ENCODE data around the gene MRPL40. TPM values are rescaled to one million over a fixed set of nuclear protein-coding genes. Genes with fewer than 3 reads are reported as not detected.
"Not testable (repeated sequence)": the region's sequence is repeated elsewhere in the genome, so short reads cannot be mapped to it uniquely, and the experiment has no call there.

MRPL40 gene
- total RNA-seq, 1 experiment from 2014 or later, result 50.4 TPM

GRCh38 chr22:19440411-19441195 is 8.3 kb downstream of the MRPL40 start:
- DNase-seq (ENCODE audit: low read depth), result no peak

- no peak for DNase-seq (ENCODE audit: low read depth)
Measured at GRCh38 chr22:19442166-19442565, 9.8 kb downstream of the MRPL40 start.

- no peak for DNase-seq (ENCODE audit: low read depth)
Measured at GRCh38 chr22:19443544-19444211, 11.3 kb downstream of the MRPL40 start.

GRCh38 chr22:19445279-19445982 is 13.1 kb downstream of the MRPL40 start:
- not testable (repeated sequence) for DNase-seq (ENCODE audit: low read depth)

DNA sequence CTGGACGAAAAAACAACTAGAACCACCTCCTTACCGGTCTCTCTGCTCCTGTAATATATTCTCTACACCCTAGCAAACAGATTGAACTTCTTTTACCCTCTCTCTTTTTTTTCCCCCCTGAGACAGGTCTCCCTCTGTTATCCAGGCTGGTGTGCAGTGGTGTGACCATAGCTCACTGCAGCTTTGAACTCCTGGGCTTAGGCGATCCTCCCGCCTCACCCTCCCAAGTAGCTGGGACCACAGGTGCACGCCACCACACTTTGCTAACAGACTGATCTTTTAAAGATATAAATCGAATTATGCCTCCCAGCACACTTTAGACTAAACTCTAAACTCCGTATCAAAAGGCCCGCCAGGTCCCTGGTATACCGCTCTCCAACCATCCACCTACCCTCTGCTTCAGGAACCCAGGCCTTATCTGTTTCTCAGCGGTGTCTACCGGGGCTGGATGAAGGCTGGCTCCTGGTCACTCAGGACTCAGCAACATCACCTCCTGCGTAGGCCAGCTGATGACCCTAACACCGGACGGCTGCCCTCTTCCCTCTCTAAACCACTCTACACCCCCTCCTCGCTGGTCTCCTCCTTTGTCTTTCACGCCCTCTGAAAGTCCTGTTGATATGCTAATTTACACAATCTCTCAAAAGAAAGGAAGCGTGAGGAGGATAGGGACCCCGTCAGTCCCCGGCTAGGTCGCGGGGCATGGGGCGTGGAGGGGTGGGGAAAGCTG is 14.4 kb downstream of the MRPL40 start:
- no peak for DNase-seq (ENCODE audit: low read depth)

DNA sequence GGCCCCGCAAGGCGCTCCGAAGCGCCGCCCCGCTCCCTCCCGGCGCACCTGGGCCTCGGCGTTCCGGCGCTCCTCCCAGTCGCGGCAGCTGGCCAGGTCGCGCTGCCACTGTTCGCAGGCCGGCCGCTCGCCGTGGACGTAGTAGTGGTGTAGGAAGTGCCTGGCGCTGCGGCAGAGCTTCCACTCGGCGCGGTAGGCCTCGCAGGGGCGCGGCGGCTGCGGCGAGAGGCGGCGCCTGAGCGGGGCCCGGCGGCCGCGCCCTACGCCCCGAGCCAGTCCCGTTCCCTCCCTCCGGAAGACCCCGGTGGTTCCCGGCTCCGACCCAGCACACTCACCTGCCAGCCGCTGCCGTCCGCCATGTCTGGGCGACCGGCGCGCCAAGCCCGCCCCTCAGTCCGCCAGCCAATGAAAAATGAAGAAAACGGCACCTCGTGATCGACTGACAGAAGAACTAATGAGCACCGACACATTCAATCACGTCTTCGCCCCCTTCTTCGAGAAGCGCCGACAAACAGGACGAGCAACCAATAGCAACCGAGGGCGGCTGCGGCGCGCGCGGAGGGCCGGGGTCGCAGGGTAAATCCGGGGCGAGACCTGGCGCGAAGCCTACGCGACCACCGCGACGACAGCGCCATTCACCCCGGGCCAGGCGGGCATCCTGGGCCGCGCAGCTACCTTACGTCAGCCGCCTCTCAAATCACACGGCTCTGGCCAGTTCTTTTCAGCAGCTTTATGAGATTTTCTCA is 15.2 kb downstream of the MRPL40 start, which contains the start of gene C22orf39:
Gene C22orf39 (minus strand): TSS at position 382 of the 746 bp plus-strand sequence. CDS start 23 bp downstream, at position 359.
- peak; percentile 88 for DNase-seq (ENCODE audit: low read depth)

DNA sequence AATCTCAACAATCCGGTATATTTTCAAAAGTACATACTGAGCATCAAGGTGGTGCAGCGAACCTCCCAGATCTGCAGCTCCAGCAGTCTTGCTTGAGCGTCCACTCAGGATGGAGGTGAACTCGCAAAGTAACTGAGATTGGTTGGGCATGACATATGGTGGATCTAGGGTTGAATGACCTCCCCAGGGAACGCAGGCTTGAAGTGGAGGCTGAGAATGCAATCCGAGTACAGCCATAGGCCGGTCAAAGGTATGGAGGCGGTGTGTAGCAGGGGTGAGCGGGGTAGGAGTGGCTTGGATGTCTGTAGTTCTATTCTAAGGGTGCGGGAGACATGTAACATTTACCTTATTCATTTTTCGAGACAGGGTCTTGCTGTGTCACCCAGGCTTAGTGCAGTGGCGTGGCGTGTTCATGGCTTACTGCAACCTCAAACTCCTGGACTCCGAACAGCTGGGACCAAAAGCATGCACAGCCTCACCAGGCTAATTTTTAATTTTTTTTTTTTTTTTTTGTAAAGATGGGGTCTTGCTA is 15.8 kb downstream of the MRPL40 start:
- peak; percentile 47 for DNase-seq (ENCODE audit: low read depth)

GRCh38 chr22:19448739-19449421 is 16.5 kb downstream of the MRPL40 start:
- no peak for DNase-seq (ENCODE audit: low read depth)

DNA sequence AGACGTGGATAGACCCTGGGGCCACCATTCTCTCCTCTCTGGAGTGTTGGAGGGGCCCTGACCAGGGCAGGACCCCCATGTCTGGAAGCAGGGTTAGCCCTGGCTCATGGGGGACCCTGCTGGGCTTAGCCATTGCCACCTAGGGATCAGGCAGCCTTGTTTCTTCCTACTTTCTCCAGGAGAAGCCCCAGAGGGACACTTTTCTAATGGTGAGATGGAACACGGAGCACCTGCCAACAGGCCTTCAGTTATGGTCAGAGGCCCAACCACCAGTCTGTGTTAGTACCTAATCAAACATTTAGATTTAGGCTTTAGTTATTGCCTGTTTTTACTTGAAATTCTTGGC is 17.1 kb downstream of the MRPL40 start:
- no peak for DNase-seq (ENCODE audit: low read depth)

- DNase-seq (ENCODE audit: low read depth), result no peak
Measured at GRCh38 chr22:19450363-19451175, 18.2 kb downstream of the MRPL40 start.

DNA sequence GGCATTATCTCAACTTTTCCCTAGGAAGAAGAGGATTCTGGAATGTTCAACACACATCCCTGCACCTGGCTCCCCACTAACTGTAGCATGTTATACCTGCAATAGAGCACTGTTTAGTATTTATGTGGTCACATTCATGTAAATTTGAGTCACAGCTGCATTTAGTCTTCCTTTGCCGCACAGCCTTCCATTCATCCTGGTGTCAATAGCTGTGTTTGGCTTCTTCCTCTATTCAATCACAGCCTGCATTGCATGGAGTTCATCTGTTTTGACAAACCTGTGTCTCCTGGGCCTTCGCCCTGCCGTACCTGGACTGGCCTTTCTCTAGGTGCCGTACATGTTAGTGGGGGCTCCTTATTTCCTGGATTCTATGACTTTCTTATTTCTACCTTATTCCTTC is 19.2 kb downstream of the MRPL40 start:
- DNase-seq (ENCODE audit: low read depth), result no peak

DNA sequence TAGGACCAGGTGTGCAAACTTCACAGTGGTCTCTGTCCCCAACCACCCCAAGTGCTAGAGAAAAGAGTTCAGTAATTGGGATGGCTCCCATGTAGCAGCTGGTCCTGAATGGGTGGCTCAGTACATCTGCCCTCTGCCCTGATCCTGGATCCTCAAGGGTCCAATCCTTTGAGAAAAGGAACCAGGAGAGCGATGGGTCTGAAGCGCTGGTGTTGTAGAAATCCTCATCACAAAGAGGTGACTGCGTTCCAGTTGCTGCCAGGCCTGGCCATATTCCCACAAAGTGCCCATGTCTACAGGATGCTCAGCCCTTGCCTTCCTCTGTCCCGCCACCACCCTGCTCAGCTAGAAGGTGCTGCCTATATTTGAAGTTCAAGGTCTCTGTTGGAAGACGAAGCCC is 21.4 kb downstream of the MRPL40 start:
- no peak for DNase-seq (ENCODE audit: low read depth)

DNA sequence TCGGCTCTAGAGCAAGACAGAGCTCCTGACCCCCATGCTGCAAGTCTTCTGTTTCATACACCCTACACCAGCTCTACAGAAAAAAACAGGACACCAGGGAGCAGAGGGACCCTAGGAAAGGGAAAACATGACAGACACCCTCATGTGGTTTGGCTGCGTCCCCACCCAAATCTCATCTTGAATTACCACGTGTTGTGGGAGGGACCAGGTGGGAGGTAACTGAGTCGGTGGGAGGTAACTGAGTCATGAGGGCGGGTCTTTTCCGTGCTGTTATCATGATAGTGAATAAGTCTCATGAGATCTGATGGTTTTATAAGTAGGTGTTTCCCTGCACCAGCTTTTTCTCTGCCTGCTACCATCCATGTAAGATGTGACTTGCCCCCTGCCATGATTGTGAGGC is 21.8 kb downstream of the MRPL40 start:
- no peak for DNase-seq (ENCODE audit: low read depth)

DNA sequence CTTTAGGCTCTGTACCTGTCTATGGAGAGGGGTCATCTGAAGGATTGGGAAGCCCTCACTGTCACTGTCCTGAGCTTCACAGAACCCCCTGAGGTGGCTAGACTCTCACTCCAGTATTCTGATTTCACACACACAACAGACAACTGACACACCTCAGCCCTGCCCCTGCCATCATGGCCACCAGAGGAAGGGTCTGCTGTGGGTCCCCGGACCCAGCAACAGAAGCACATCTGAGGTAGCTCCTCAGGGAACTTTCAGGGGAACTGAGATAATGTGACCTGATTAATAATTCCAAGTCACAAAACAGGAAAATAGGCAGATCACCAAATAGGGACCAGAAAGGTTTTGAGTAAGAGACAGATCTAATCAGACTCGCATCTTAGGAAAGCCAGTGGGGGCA is 22.7 kb downstream of the MRPL40 start:
- DNase-seq (ENCODE audit: low read depth), result no peak

- DNase-seq (ENCODE audit: low read depth), result peak; percentile 26
Measured at GRCh38 chr22:19455585-19456370, 23.4 kb downstream of the MRPL40 start.

- DNase-seq (ENCODE audit: low read depth), result no peak
Measured at GRCh38 chr22:19456541-19456940, 24.2 kb downstream of the MRPL40 start.

DNA sequence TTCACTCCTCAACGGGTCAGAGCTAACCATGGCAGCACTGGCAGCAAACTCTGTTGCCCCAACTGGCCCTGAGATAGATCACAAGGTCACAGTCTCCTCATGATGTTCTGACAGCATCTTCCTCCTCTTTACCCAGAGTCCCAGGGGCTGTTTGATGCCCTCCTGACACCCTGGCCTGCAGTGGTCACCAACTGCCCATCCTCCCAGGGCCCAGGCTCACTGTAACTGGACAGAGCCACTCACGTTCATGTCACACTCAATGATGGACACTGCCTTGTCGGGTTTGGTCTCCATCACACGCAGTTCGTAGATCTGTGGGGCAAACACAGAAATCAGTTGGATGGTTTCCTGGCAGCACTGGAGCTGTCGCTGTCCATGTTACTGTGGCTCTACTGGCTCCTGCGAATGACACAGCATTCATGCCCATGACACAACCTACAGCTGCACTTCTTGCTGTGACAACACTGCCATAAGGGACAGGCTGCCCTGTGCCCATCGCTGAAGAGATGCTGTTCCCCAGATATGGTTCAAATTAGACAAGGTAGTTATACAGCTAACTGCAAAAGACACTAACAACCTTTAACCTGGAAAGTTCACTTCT is 25.6 kb downstream of the MRPL40 start:
- DNase-seq (ENCODE audit: low read depth), result no peak

DNA sequence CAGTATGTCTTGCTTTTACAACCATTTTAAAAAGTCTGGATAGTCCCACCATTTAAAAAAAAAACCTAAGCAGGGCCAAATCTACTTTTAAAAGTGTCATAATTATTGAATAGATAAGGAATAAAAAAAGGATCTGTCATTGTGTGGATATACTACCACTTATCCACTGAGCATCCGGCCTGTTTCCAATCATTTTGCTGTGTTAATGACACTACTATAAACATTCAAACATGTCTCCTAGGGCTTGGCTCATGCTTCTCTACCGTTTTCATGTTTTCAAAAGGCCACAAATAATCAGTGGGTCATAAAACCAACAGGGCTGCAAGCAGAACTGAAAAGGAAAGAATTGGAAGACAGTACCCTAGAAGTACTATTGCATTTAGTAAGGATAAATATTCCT is 27.7 kb downstream of the MRPL40 start:
- DNase-seq (ENCODE audit: low read depth), result no peak

Measured in M059J (cell line).